ES-I3 (cell line): Measurements from ENCODE around the gene SH3BP2.

Experiments used
- H3K36me3 ChIP-seq: 2 replicates; pipeline ENCODE4 v1.6.1; 2013; ENCODE audit warnings: mild to moderate bottlenecking, low read length, control low read depth, moderate library complexity; ENCODE audit not compliant: insufficient read depth
- H3K4me1 ChIP-seq: 2 replicates; pipeline ENCODE4 v1.6.1; 2013; ENCODE audit warnings: mild to moderate bottlenecking, control low read depth, low read length; ENCODE audit not compliant: insufficient read depth
- H3K9ac ChIP-seq: 2 replicates; pipeline ENCODE4 v1.6.1; 2013; ENCODE audit warnings: low read depth, mild to moderate bottlenecking, low read length, moderate library complexity
- H3K9me3 ChIP-seq: 2 replicates; pipeline ENCODE4 v1.6.1; 2013; ENCODE audit warnings: mild to moderate bottlenecking, low read length, moderate library complexity; ENCODE audit not compliant: control insufficient read depth, insufficient read depth

SH3BP2 gene

DNA sequence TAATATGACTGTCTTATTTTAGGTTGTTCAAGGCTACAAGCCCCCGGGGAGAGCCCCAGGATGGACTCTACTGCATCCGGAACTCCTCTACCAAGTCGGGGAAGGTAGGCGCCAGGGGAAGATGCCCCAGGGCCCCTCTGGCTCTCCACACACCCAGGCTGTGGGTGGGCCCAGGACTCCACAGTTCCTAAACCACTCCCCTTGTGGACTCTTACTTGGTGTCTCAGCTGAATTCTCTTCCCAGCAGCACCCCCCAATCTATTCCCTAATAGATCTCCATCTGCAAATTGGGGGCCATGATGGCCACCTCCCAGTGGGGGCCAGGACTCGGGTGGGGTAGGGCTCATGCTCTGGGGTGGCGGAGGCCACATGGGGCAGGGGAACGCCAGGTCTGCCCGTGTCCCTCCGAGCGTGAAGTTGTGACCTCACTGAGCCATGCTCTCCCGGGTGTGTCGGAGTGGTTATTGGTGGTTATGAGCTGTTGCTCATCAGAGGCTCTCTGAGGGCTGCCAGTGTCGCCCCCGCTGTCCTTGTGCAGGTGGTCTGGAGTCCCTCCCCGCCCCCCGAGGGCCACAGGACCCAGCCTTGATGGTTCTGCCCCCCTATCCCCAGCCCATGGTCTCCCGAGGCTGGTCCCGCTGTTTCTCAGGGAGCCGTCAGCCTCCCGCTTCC lies 39.6 kb downstream of the SH3BP2 start:
- Histone ChIP-seq H3K36me3 (0 out of 2 replicates have a peak, but pooled peaks cover 7% of the 10 kb centered on the region), H3K9ac (no peak overlapping the region)

DNA sequence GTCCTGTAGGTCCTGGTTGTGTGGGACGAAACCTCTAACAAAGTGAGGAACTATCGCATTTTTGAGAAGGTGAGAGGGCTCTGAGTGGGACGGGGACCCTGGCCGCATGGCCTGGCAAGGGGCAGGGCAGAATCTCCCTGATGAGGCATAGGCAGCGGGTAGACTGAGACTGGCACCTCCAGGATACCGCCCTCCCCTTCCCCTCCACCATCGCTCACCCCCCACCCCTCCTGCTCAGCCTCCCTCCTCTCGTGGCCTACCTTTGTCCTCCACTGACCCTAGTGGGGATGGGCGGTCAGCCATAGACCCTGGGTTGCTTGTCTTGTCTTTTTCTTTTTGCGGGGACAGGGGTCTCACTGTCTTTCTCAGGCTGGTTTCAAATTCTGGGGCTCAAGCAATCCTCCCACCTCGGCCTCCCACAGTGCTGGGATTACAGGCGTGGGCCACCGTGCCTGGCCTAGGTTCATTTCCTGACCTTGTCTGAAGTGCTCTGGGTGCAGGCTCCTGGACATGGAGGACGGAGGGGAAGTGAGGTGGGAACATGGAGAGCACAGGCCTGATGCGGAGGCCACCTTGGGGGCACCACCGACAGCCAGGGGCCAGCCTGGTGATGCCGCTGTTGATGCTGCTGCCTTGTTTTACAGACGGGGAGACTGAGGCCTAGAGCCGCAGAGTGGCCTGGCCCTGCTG lies 40.2 kb downstream of the SH3BP2 start:
- Histone ChIP-seq H3K9me3 (no peaks in the 10 kb centered on the region), H3K36me3 (0 out of 2 replicates have a peak, but pooled peaks cover 7% of the 10 kb centered on the region), H3K4me1 (peaks cover 10% of the 10 kb centered on the region), H3K9ac (no peak overlapping the region)

More for the DNA sequence above, 39.6 kb downstream of the SH3BP2 start:
- Histone ChIP-seq H3K9me3 (no peaks in the 10 kb centered on the region), H3K4me1 (peaks cover 4% of the 10 kb centered on the region)

DNA sequence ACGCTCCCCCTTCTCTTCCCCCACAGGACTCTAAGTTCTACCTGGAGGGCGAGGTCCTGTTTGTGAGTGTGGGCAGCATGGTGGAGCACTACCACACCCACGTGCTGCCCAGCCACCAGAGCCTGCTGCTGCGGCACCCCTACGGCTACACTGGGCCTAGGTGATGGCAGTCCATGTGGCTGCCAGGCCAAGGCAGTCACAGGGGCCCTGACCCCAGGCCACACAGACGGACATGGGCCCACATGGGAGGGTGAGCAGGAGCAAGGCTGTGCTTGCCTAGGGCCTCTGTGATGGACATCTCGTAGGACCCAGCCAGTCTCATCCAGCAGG lies 40.8 kb downstream of the SH3BP2 start:
- 0 out of 2 replicates have a peak, but pooled peaks cover 7% of the 10 kb centered on the region for H3K36me3 ChIP-seq
- no peak overlapping the region for H3K9ac ChIP-seq
- H3K4me1 ChIP-seq = peaks cover 12% of the 10 kb centered on the region
- H3K9me3 ChIP-seq = no peaks in the 10 kb centered on the region

DNA sequence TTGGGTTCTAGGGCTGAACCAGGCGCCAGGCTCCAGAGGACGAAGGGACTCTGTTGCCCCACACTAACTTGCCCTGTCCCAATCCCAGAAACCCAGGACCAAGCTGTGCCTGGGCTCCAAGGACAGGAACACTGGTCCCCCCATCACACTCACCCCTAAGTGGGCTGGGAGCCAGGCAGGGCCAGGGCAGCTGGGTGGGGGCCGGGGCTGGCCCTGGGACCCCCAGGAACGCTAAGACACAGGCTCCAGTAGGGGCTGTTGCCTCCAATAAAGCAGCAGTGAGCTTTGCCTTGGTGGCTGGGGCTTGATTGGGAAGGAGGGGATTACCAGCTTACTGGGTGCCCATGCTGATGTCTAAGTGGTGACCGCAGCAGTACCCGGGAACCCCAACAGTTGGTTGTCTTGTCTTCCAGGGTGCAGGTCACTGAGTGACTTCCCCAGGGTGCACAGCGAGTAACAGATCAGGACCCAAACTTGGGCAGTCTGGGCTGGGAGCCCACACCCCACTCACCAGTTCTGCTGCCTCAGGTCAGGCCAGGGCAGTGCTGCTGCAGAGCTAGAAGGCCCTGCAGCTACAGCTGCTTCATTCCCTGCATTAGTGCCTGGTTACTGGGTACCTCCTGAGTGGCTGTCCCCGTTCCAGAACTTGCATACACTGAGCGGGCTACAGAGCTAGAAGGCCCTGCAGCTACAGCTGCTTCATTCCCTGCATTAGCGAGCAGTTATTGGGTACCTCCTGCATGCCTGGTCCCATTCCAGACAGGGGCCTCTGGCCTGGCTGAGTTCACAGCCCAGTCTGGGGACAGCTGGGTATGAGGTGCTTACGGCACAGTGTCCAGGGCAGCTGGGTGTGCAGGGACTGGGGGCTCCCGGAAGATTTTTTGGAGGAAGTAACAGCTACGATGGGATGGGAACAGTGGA lies 41.4 kb downstream of the SH3BP2 start:
- H3K9ac ChIP-seq = no peak overlapping the region
- H3K36me3 ChIP-seq = 0 out of 2 replicates have a peak, but pooled peaks cover 7% of the 10 kb centered on the region
- H3K9me3 ChIP-seq = no peaks in the 10 kb centered on the region
- H3K4me1 ChIP-seq = peaks cover 12% of the 10 kb centered on the region

DNA sequence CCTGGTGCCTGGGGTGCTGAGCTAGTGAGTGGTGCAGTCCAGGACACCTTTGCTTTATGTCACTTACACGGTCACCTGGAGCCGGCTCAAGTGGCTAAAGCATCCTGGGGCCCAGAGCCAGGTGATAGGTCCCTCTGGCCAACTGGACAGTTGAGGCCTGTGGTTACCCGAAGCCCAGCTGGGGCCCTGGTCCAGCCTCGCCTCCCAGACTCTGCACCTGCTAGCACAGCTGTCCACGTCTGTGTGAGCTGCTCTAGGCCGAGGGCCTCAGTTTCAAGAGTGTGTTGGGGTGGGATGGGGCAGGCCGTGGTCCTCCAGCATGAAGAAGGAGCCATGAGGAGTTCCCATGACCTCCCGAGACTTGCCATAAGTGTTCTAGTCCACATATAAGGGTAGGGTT lies 43.1 kb downstream of the SH3BP2 start:
- Histone ChIP-seq H3K9me3 (no peaks in the 10 kb centered on the region), H3K36me3 (0 out of 2 replicates have a peak, but pooled peaks cover 7% of the 10 kb centered on the region), H3K4me1 (peaks cover 12% of the 10 kb centered on the region), H3K9ac (no peak overlapping the region)

DNA sequence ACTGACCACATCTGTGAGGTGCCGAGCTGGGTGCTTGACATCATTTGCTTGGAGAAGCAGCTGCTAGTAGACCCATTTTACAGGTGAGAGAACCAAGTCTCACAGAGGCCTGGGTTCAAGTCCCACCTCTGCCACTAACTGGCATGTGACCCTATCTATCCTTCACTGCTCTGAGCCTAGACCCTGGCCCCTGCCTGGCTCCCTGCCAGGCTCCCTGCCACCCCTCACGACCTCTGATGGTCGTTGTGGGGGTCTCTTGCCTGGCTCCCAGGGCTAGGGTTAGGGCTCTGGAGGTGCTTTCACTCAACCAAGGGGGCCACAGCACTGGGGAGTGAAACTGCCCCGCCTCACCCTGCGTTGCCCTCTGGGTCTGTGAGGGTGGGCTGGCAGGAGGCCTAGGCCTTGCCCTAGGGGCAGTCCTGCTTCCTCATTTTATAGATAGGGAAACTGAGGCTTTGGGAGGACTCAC lies 43.5 kb downstream of the SH3BP2 start:
- H3K36me3 ChIP-seq = 0 out of 2 replicates have a peak, but pooled peaks cover 7% of the 10 kb centered on the region
- no peaks in the 10 kb centered on the region for H3K9me3 ChIP-seq
- H3K4me1 ChIP-seq = peaks cover 12% of the 10 kb centered on the region
- H3K9ac ChIP-seq = no peak overlapping the region

DNA sequence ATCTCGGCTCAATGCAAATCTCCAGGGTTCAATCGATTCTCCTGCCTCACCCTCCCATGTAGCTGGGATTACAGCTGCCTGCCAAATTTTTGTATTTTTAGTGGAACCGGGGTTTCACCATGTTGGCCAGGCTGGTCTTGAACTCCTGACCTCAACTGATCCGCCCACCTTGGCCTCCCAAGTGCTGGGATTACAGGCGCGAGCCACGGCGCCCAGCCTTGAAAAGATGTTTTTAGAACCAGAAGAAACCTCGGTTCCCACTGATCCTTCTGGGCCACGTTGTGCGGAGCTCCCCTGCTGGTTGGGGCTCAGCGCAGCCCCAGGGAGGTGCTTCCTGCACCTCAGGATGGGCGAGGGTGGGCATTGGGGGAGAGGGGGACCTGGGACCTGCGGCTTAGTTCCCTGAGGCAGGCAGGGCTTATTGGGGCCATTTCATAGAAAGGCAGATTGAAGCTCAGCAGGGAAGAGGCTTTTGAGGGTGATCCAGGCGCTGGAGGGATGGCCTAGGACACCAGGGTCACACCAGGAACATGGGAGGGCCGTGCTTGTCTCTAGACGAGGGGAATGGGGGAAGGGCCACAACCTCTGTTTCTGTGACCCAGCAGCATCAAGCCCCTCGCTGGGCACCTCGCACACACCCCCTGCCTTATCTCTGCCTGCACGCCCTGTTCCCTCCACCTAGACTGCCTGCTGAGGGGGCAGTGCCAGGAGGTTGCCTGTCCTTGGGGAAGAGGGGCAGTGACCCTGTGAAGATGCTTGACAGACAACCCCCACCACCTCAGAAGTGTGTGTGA lies 44.4 kb downstream of the SH3BP2 start:
- no peaks in the 10 kb centered on the region for H3K9me3 ChIP-seq
- H3K9ac ChIP-seq = no peak overlapping the region
- peaks cover 12% of the 10 kb centered on the region for H3K4me1 ChIP-seq

DNA sequence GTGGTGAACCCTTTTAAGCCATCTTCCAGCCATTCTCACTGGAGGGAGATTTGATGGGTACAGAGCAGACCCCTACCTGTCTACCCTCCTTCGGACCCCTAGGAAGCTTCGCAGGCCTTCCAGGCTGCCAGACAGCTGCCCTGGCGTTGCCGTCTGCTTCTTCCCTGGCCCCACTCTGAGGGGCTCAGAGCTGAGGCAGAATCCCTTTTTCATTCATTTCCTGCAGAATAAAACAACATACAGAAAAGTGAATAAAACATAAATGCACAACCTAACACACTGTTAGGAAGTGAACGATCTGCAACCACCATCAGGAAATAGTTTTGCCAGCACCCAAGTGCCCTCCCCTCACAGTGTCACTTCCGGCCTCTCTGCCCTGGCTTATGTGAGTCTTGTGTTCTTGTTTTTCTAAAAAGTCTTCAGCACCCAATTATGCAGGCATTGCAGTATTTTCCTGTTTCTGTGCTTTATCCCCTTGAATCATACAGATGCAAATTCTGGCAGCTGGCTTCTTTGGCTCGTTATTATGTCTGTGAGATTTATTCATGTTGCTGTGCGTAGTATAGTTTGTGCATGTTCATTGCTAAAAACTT lies 45.1 kb downstream of the SH3BP2 start:
- Histone ChIP-seq H3K9me3 (no peaks in the 10 kb centered on the region), H3K36me3 (0 out of 2 replicates have a peak, but pooled peaks cover 7% of the 10 kb centered on the region), H3K9ac (no peak overlapping the region), H3K4me1 (peaks cover 15% of the 10 kb centered on the region)

More for the DNA sequence above, 44.4 kb downstream of the SH3BP2 start:
- 0 out of 2 replicates have a peak, but pooled peaks cover 7% of the 10 kb centered on the region for H3K36me3 ChIP-seq

DNA sequence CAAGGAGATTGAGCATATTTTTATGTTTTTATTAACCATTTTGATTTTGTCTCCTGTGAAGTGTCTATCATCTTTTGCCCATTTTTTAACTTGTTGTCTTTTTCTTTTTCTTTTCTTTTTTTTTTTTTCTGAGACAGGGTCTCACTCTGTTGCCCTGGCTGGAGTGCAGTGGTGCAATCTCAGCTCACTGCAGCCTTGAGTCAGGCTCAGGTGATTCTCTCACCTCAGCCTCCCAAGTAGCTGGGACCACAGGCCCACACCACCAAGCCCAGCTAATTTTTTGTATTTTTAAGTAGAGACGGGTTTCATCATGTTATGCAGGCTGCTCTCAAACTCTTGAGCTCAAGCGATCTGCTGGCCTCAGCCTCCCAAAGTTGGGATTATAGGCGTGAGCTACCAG lies 46.2 kb downstream of the SH3BP2 start:
- Histone ChIP-seq H3K36me3 (0 out of 2 replicates have a peak, but pooled peaks cover 5% of the 10 kb centered on the region), H3K9ac (no peak overlapping the region), H3K9me3 (no peaks in the 10 kb centered on the region), H3K4me1 (peaks cover 15% of the 10 kb centered on the region)

DNA sequence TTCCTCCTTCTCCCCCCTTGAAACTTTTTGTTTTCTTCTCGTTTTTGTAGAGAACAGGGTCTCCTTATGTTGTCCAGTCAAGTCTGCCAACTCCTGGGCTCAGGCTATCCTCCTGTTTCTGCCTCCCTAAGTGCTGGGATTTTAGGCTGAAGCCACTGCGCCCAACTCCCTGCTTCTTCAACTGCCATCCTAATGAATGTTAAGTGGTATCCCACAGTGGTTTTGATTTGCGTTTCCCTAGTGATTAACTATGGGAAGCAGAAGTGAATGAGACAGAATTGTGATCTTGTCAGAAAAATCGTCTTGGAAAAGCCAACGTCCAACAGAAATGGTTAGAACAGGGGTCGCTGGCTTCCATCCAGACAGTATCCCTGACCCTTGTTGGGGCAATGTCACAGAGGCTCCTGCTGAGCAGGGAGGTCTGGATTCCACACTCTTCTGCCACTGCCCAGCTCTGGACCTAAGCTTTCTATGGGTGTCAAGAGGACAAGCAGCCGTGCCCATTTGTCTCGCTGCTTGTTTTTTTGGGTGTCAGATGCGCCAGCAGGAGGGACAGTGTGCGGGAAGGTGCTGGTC lies 49.9 kb downstream of the SH3BP2 start:
- Histone ChIP-seq H3K9me3 (no peaks in the 10 kb centered on the region), H3K9ac (peak overlapping the region; percentile 78), H3K4me1 (peaks cover 8% of the 10 kb centered on the region), H3K36me3 (no peaks in the 10 kb centered on the region)

DNA sequence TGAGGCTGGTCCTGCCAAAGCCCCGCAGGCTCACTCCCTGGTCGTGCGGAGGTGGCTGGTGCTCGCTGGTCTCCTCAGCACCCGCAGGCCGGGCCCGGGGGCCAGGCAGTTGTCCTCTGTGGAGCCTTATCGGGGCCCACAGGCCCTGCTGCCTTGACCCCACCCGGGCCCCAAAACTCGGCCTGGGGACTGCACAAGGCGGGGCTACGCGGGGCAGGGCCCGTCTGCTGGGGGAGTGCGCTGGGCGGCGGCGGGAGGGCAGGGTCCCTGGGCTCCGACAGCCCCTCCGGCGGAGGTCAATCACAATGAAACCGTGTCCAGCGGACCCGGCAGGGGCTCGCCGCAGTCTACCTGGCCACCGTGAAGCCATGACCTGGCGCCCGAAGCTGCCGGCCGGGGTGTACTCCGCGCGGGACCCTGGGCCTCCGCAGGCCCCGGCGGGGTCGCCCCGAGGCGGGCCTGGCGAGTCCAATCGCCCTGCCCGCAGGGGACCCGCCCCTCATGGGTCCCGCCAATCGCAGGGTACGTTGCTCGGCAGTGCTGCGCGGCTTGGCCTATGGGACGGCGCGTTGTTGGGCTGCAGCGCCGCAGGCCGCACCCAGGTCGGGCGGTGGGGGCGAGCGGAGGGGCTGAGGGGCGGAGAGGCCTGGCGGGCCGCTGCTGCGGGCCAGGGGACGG lies 50.5 kb downstream of the SH3BP2 start, which contains the start of gene ADD1:
Gene ADD1, plus strand, starts transcription at position 582 of the 678 bp plus-strand sequence. CDS start 32,072 bp downstream, outside the sequence.
- no peaks in the 10 kb centered on the region for H3K9me3 ChIP-seq
- peak within 1 kb of the TSS; percentile 79 for H3K9ac ChIP-seq
- peaks cover 7% of the 10 kb centered on the region; the same call in 1 of the 2 replicates for H3K4me1 ChIP-seq
- no peaks in the 10 kb centered on the region for H3K36me3 ChIP-seq

DNA sequence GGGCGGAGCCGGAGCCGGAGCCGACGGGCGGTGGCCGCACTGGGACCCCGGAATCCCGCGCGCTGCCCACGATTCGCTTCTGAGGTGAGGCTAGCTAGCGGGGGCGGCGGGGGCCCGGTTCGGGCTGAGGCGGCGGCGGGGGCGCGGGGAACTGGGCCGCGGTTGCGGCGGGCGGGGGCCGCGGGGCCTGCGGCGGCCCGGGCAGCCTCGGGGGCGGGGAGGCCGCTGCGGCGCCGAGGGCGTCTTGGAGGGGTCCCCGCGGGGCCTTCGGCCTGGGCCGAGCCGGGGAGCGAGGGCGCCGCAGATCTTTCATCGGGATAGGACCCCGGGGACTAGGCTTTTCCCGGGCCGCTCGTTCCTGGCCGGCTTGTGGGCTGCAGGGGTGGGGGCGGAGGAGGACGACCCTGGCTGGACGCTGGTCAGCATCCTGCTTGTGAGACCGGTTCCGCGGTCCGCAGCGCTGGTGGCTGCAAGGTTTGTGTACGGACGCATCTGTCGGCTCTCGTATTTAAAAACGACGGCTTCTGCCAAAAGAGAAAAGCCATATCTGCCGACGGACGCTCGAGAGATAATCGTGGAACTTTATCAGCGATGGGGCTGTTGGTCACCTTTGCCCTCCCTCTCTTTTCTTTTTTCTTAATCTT lies 51.2 kb downstream of the SH3BP2 start:
- Histone ChIP-seq H3K9me3 (no peaks in the 10 kb centered on the region), H3K36me3 (no peaks in the 10 kb centered on the region), H3K4me1 (peaks cover 9% of the 10 kb centered on the region; the same call in 1 of the 2 replicates), H3K9ac (peak overlapping the region; percentile 79)
